HCT116 (cell line): ENCODE measurements around the gene ALPL. TPM values are rescaled to one million over a fixed set of nuclear protein-coding genes. Genes with fewer than 3 reads are reported as not detected.

Source experiments
- ATAC-seq: fragments of 200-7000 bp; cut with Tn5 transposase; 2 replicates; pipeline ENCODE4 v1.9.1; 2020; ENCODE audit warnings: mild to moderate bottlenecking, moderate library complexity
- BruUV-seq: library from RNA; stranded (reverse); fragments of 400-500 nt; replicated peaks from 2 replicates; lab custom pipeline; 2021; lab: Mats Ljungman, UMichigan
- CTCF ChIA-PET: fragments of 300-600 bp; sonication (Branson Sonifier 250); formaldehyde crosslinking; loops from one replicate; lab custom pipeline; 2021; ENCODE audit warnings: antibody characterized with exemption; lab: Charles Lee
- POLR2A ChIA-PET: fragments of 300-600, 350-600 bp; sonication (Branson Sonifier 250); formaldehyde crosslinking; loops from one replicate; lab custom pipeline; 2021; ENCODE audit warnings: antibody characterized with exemption; lab: Charles Lee
- RAD21 ChIA-PET, 2 experiments: fragments of 300-600 bp; sonication (Branson Sonifier 250); formaldehyde crosslinking; loops; one replicate each; lab custom pipeline; 2023; ENCODE audit warnings: low total read pairs in 2 of 2; ENCODE audit not compliant: uncharacterized antibody in 2 of 2, unreplicated experiment in 2 of 2, low non-redundant PET in 1 of 2; lab: Charles Lee
- DNase-seq: peaks from one replicate; pipeline ENCODE4 v3.0.0-alpha.2; 2010; ENCODE audit warnings: low read depth, low spot score
- H2AFZ ChIP-seq: fragments of 200-600 bp; shearing (Covaris generic), sonication (generic); 2 replicates; pipeline ENCODE4 v1.6.1; 2017; ENCODE audit warnings: low read depth, mixed run types, mixed read lengths, antibody characterized with exemption, low read length; ENCODE audit not compliant: poor library complexity, severe bottlenecking
- H3K27ac ChIP-seq: 2 replicates; pipeline ENCODE4 v1.5.1; 2012; ENCODE audit warnings: low read depth, low read length
- H3K27me3 ChIP-seq: fragments of 200-600 bp; sonication (generic); 2 replicates; pipeline ENCODE4 v1.6.1; 2016; ENCODE audit warnings: mixed run types, low read length, mixed read lengths; ENCODE audit not compliant: insufficient read depth
- H3K36me3 ChIP-seq, 2 experiments: fragments of 200-500 bp in 1 of 2; fragments of 200-600 bp in 1 of 2; sonication (Bioruptor generic) in 1 of 2; sonication (generic) in 1 of 2; 2 replicates each; pipeline versions ENCODE4 v1.5.1 to v1.6.1; 2014 to 2016; ENCODE audit warnings: low read length in 2 of 2, inconsistent platforms in 1 of 2, mixed read lengths in 1 of 2, mixed run types in 1 of 2; ENCODE audit not compliant: insufficient read depth in 2 of 2, control insufficient read depth in 1 of 2
- H3K4me1 ChIP-seq, 2 experiments: fragments of 200-600 bp in 1 of 2; sonication (generic) in 1 of 2; 2 replicates each; pipeline versions ENCODE4 v1.5.1 to v1.6.1; 2012 to 2017; ENCODE audit warnings: low read length in 2 of 2, inconsistent platforms in 1 of 2, mild to moderate bottlenecking in 1 of 2, mixed read lengths in 1 of 2, mixed run types in 1 of 2, moderate library complexity in 1 of 2; ENCODE audit not compliant: insufficient read depth in 2 of 2, control insufficient read depth in 1 of 2
- H3K4me2 ChIP-seq: fragments of 200-600 bp; sonication (generic); 2 replicates; pipeline ENCODE4 v1.6.1; 2017; ENCODE audit warnings: mixed run types, low read length, mixed read lengths
- H3K4me3 ChIP-seq, 2 experiments: fragments of 200-600 bp in 1 of 2; sonication (generic) in 1 of 2; replicated peaks in 1 of 2; 2 replicates each; pipeline ENCODE4 v1.5.1; 2011 to 2016; ENCODE audit warnings: low read length in 2 of 2, control low read depth in 1 of 2, low read depth in 1 of 2, mild to moderate bottlenecking in 1 of 2, mixed read lengths in 1 of 2, mixed run types in 1 of 2
- H3K79me2 ChIP-seq: fragments of 200-600 bp; sonication (generic); 2 replicates; pipeline ENCODE4 v1.6.1; 2017; ENCODE audit warnings: mild to moderate bottlenecking, mixed run types, low read length, moderate library complexity, mixed read lengths; ENCODE audit not compliant: insufficient read depth
- H3K9ac ChIP-seq: fragments of 200-600 bp; sonication (generic); 2 replicates; pipeline ENCODE4 v1.6.1; 2016; ENCODE audit warnings: low read length, mixed read lengths
- H3K9me2 ChIP-seq: fragments of 200-600 bp; sonication (generic), shearing (Covaris generic); 2 replicates; pipeline ENCODE4 v1.6.1; 2017; ENCODE audit warnings: mixed run types, mild to moderate bottlenecking, moderate library complexity; ENCODE audit not compliant: insufficient read depth
- H3K9me3 ChIP-seq, 2 experiments: fragments of 200-500 bp in 1 of 2; fragments of 200-600 bp in 1 of 2; sonication (Bioruptor generic) in 1 of 2; sonication (generic) in 1 of 2; 2 replicates each; pipeline ENCODE4 v1.6.1; 2014 to 2017; ENCODE audit warnings: low read length in 2 of 2, mixed read lengths in 2 of 2, inconsistent platforms in 1 of 2, low read depth in 1 of 2, mild to moderate bottlenecking in 1 of 2, mixed run types in 1 of 2, moderate library complexity in 1 of 2; ENCODE audit not compliant: control insufficient read depth in 1 of 2, insufficient read depth in 1 of 2
- H4K20me1 ChIP-seq: fragments of 200-600 bp; sonication (generic), shearing (Covaris generic); 2 replicates; pipeline ENCODE4 v1.6.1; 2017; ENCODE audit warnings: mixed run types, mild to moderate bottlenecking, moderate library complexity; ENCODE audit not compliant: insufficient read depth
- CBX3 ChIP-seq: IDR thresholded peaks from 2 replicates; pipeline ENCODE4 v1.6.1; 2012; ENCODE audit warnings: low read depth
- CEBPB ChIP-seq: IDR thresholded peaks from 2 replicates; pipeline ENCODE4 v1.6.1; 2012; ENCODE audit warnings: low read depth
- EGR1 ChIP-seq: IDR thresholded peaks from 2 replicates; pipeline ENCODE4 v1.6.1; 2012; ENCODE audit warnings: low read depth
- EZH2 ChIP-seq: fragments of 200-600 bp; sonication (generic); IDR thresholded peaks from 2 replicates; pipeline ENCODE4 v1.6.1; 2017; ENCODE audit warnings: antibody characterized with exemption, mixed run types
- FOSL1 ChIP-seq: IDR thresholded peaks from 2 replicates; pipeline ENCODE4 v1.6.1; 2012; ENCODE audit warnings: low read depth
- JUND ChIP-seq: IDR thresholded peaks from 2 replicates; pipeline ENCODE4 v1.6.1; 2012
- RAD21 ChIP-seq: IDR thresholded peaks from 2 replicates; pipeline ENCODE4 v1.6.1; 2012; ENCODE audit warnings: low read depth, mild to moderate bottlenecking
- REST ChIP-seq: IDR thresholded peaks from 2 replicates; pipeline ENCODE4 v1.6.1; 2012; ENCODE audit warnings: low read depth
- SP1 ChIP-seq: IDR thresholded peaks from 2 replicates; pipeline ENCODE4 v1.6.1; 2012; ENCODE audit warnings: low read depth
- SRF ChIP-seq: IDR thresholded peaks from 2 replicates; pipeline ENCODE4 v1.6.1; 2012; ENCODE audit warnings: low read depth
- YY1 ChIP-seq: IDR thresholded peaks from 2 replicates; pipeline ENCODE4 v1.6.1; 2011; ENCODE audit warnings: low read length, low read depth, moderate library complexity, mild to moderate bottlenecking; ENCODE audit not compliant: insufficient replicate concordance; ENCODE audit errors: extremely low read depth
- ZBTB33 ChIP-seq: IDR thresholded peaks from 2 replicates; pipeline ENCODE4 v1.6.1; 2011; ENCODE audit warnings: mild to moderate bottlenecking, low read length, moderate library complexity; ENCODE audit not compliant: insufficient replicate concordance; ENCODE audit errors: extremely low read depth
- ZNF274 ChIP-seq: fragments of 200-500 bp; sonication (Bioruptor generic); IDR thresholded peaks from 2 replicates; pipeline ENCODE4 v1.6.1; 2014; ENCODE audit warnings: mild to moderate bottlenecking, low read depth, low read length, inconsistent platforms
- intact Hi-C: fragments of 100-400 bp; cut with micrococcal nuclease; formaldehyde crosslinking; loops from 2 replicates; pipeline ENCODE4 v1.10.0; 2022
- total RNA-seq: library from RNA; stranded (reverse); gene quantifications from one replicate; pipeline ENCODE4 v1.2.1, GENCODE V29; 2021; ENCODE audit not compliant: unreplicated experiment
- TF ChIP-seq, protein P1 (sequence below), 3 experiments: fragments of 200-600 bp in 1 of 3; sonication (generic) in 1 of 3; IDR thresholded peaks in 2 of 3; conservative IDR thresholded peaks in 1 of 3; 2 replicates each; pipeline ENCODE4 v1.5.1; 2012 to 2017; ENCODE audit warnings: low read depth in 2 of 3, low read length in 2 of 3, antibody characterized with exemption in 1 of 3, borderline replicate concordance in 1 of 3, control low read depth in 1 of 3, mild to moderate bottlenecking in 1 of 3, mixed read lengths in 1 of 3, mixed run types in 1 of 3, moderate library complexity in 1 of 3; ENCODE audit not compliant: insufficient read depth in 1 of 3

The ALPL gene
- total RNA-seq, 1 experiment from 2014 or later: 0.61 TPM

DNA sequence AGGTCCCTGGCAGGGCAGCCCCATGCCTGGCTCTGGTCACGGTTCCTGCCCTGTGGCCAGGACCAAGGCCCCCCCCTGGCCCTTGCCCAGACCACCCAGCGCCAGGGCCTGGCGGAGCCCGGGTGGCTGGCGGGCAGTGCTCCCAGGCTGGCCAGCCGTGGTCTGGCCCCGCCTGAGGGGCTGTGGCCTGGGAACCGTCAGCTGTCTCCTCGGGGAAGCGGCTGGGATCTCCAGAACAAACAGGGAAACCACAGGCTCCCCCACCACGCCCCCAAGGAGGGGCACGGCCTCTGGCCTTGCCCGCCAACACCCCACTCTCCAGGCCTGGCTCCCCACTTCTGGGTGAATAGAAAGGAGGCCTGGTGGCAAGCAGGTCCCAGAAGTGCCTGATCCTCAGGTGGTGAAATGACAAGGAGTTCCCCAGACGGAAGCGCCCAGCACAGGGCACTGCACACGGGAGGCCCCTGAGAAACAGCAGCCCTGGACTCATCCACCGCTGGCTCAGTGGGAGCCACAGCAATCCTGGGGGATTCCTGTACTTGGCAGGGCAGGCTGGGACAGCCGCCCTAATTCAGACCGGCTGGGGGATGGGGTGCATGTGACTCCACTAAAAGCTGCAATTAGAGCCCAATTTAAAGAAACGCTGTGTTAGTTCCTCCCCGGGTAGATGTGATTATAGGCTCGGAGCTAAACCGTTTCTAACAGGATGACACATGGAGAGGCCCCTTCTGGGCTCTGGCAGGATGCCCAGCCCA lies 81.1 kb downstream of the ALPL start:
- no peak overlapping the region for H3K4me2 ChIP-seq
- BruUV-seq: no TSS peak
- POLR2A ChIA-PET: no interaction called here

More for the DNA sequence above, 81.1 kb downstream of the ALPL start:
- Histone ChIP-seq H3K36me3 (no peaks in the 10 kb centered on the region), H3K4me1 (peaks cover 25 to 47% of the 10 kb centered on the region in 2 experiments), H3K9ac (no peak overlapping the region), H4K20me1 (no peaks in the 10 kb centered on the region), H3K4me3 (no peak overlapping the region), H3K27ac (no peak overlapping the region), H3K27me3 (no peaks in the 10 kb centered on the region), H2AFZ (no peak overlapping the region), H3K9me2 (no peaks in the 10 kb centered on the region), H3K79me2 (no peaks in the 10 kb centered on the region), H3K9me3 (no peaks in the 10 kb centered on the region)
- DNase-seq: no peak
- no peak for TF ChIP-seq JUND
- TF ChIP-seq ZNF274: no peak
- no peak for TF ChIP-seq EGR1
- TF ChIP-seq REST: no peak
- TF ChIP-seq, protein P1, sequence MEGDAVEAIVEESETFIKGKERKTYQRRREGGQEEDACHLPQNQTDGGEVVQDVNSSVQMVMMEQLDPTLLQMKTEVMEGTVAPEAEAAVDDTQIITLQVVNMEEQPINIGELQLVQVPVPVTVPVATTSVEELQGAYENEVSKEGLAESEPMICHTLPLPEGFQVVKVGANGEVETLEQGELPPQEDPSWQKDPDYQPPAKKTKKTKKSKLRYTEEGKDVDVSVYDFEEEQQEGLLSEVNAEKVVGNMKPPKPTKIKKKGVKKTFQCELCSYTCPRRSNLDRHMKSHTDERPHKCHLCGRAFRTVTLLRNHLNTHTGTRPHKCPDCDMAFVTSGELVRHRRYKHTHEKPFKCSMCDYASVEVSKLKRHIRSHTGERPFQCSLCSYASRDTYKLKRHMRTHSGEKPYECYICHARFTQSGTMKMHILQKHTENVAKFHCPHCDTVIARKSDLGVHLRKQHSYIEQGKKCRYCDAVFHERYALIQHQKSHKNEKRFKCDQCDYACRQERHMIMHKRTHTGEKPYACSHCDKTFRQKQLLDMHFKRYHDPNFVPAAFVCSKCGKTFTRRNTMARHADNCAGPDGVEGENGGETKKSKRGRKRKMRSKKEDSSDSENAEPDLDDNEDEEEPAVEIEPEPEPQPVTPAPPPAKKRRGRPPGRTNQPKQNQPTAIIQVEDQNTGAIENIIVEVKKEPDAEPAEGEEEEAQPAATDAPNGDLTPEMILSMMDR (IDR thresholded peaks at IDR 0.05 in 2 of 3, conservative IDR thresholded peaks at IDR 0.05 in 1 of 3; ENCODE audit: borderline replicate concordance in 1 of 3, insufficient read depth in 1 of 3, low read depth in 2 of 3, low read length in 2 of 3): no peak
- no peak for TF ChIP-seq CEBPB
- no peak for TF ChIP-seq SP1
- TF ChIP-seq EZH2: no peak
- TF ChIP-seq FOSL1: no peak
- no peak for TF ChIP-seq ZBTB33
- TF ChIP-seq SRF: no peak
- no peak for TF ChIP-seq YY1
- TF ChIP-seq CBX3: no peak
- TF ChIP-seq RAD21: no peak
- CTCF ChIA-PET: no interaction called here
- intact Hi-C loops: no loop called here
- RAD21 ChIA-PET: interaction anchor here in 1 of 2 experiments (0.7 kb wide), 1 partner anchor 192 kb away, joined by 3 read pairs; no protein-coding TSS in a partner anchor
- ATAC-seq: no peak
